K562 (cell line): Measurements from ENCODE around the gene C6orf47. TPM values are rescaled to one million over a fixed set of nuclear protein-coding genes. Genes with fewer than 3 reads are reported as not detected.

Experiments used
- CHD4 ChIP-seq: fragments of 200-600 bp; sonication (generic); IDR thresholded peaks from 3 replicates; pipeline ENCODE4 v1.6.1; 2012; ENCODE audit warnings: low read depth, mild to moderate bottlenecking, mixed read lengths, low read length, inconsistent platforms; ENCODE audit not compliant: insufficient read depth, insufficient replicate concordance, poor library complexity, severe bottlenecking
- CTCF ChIP-seq, 3 experiments: IDR thresholded peaks in 2 of 3; conservative IDR thresholded peaks in 1 of 3; 2 replicates each; pipeline ENCODE4 v1.5.1; 2011 to 2012; ENCODE audit warnings: low read length in 3 of 3, mild to moderate bottlenecking in 3 of 3, control low read depth in 2 of 3, improper control_type of control experiment in 1 of 3, inconsistent platforms in 1 of 3, low read depth in 1 of 3, mixed read lengths in 1 of 3, moderate library complexity in 1 of 3; ENCODE audit not compliant: insufficient read depth in 2 of 3
- ELF2 ChIP-seq: fragments of 250-450 bp; sonication (Bioruptor Pico); IDR thresholded peaks from 2 replicates; pipeline ENCODE4 v1.5.0; 2021; ENCODE audit warnings: mild to moderate bottlenecking
- HNRNPUL1 ChIP-seq: fragments of 200-400 bp; formaldehyde crosslinking; IDR thresholded peaks from 2 replicates; pipeline ENCODE4 v1.6.1; 2017; ENCODE audit warnings: low read length
- KHSRP ChIP-seq: fragments of 450-650 bp; IDR thresholded peaks from 2 replicates; pipeline ENCODE4 v1.6.1; 2017
- KLF1 ChIP-seq: fragments of 450-650 bp; IDR thresholded peaks from 2 replicates; pipeline ENCODE4 v1.6.1; 2016; ENCODE audit warnings: missing genetic modification characterization, missing compliant biosample characterization
- KLF10 ChIP-seq: fragments of 250-450 bp; sonication (Bioruptor Pico); IDR thresholded peaks from 2 replicates; pipeline ENCODE4 v1.6.1; 2021; ENCODE audit warnings: matching md5 sums
- MEF2D ChIP-seq: conservative IDR thresholded peaks from 2 replicates; pipeline ENCODE4 v1.6.1; 2016; ENCODE audit warnings: low read depth, missing genetic modification characterization, missing compliant biosample characterization
- MYC ChIP-seq, 2 experiments: fragments of 250-450 bp in 1 of 2; sonication (Bioruptor Pico) in 1 of 2; IDR thresholded peaks; 2 replicates each; pipeline versions ENCODE4 v1.5.1 to v1.6.1; 2012 to 2021; ENCODE audit warnings: low read depth in 2 of 2, borderline replicate concordance in 1 of 2, improper control_type of control experiment in 1 of 2, low read length in 1 of 2, mild to moderate bottlenecking in 1 of 2, moderate library complexity in 1 of 2
- OTX1 ChIP-seq: fragments of 450-650 bp; formaldehyde crosslinking; IDR thresholded peaks from 2 replicates; pipeline ENCODE4 v1.4.0; 2022; ENCODE audit warnings: mild to moderate bottlenecking
- PML ChIP-seq: IDR thresholded peaks from 2 replicates; pipeline ENCODE4 v1.6.1; 2012; ENCODE audit warnings: low read length, inconsistent platforms
- POLR2A ChIP-seq: fragments of 450-650 bp; conservative IDR thresholded peaks from 2 replicates; pipeline ENCODE4 v1.6.1; 2016
- SMAD1 ChIP-seq: fragments of 150-350 bp; IDR thresholded peaks from 2 replicates; pipeline ENCODE4 v1.6.1; 2014; ENCODE audit warnings: low read length, low read depth; ENCODE audit not compliant: partially characterized antibody
- SMAD3 ChIP-seq: fragments of 450-650 bp; formaldehyde crosslinking; conservative IDR thresholded peaks from 2 replicates; pipeline ENCODE4 v1.4.0; 2020; ENCODE audit warnings: mild to moderate bottlenecking
- SMARCB1 ChIP-seq: IDR thresholded peaks from 2 replicates; pipeline ENCODE4 v1.6.1; 2011; ENCODE audit warnings: improper control_type of control experiment, low read depth; ENCODE audit not compliant: insufficient read length
- TOE1 ChIP-seq, 2 experiments: fragments of 450-650 bp in 1 of 2; sonication (generic) in 1 of 2; formaldehyde crosslinking in 1 of 2; IDR thresholded peaks; 2 replicates each; pipeline versions ENCODE4 v1.7.1 to v1.8.0; 2016 to 2022; ENCODE audit warnings: borderline replicate concordance in 2 of 2, mild to moderate bottlenecking in 2 of 2, antibody characterized with exemption in 1 of 2, inconsistent platforms in 1 of 2, low read depth in 1 of 2, missing genetic modification reagents in 1 of 2, moderate library complexity in 1 of 2
- XRCC4 ChIP-seq: IDR thresholded peaks from one replicate; pipeline ENCODE4 v1.6.1; 2011; ENCODE audit not compliant: insufficient read depth, insufficient read length; ENCODE audit errors: extremely low read depth
- ZBTB8A ChIP-seq: fragments of 450-650 bp; IDR thresholded peaks from 2 replicates; pipeline ENCODE4 v1.6.1; 2018; ENCODE audit warnings: mild to moderate bottlenecking, moderate library complexity; ENCODE audit not compliant: partially characterized antibody
- ZNF449 ChIP-seq: fragments of 250-450 bp; sonication (Bioruptor Pico); IDR thresholded peaks from 2 replicates; pipeline ENCODE4 v1.8.0; 2022; ENCODE audit warnings: moderate library complexity, mild to moderate bottlenecking, inconsistent platforms
- ZNF507 ChIP-seq: conservative IDR thresholded peaks from 2 replicates; pipeline ENCODE4 v1.6.1; 2017; ENCODE audit warnings: missing genetic modification characterization, missing compliant biosample characterization
- ZNF639 ChIP-seq, 2 experiments: fragments of 200-800 bp in 1 of 2; sonication (Bioruptor generic) in 1 of 2; sonication (generic) in 1 of 2; formaldehyde crosslinking in 1 of 2; IDR thresholded peaks in 1 of 2; conservative IDR thresholded peaks in 1 of 2; 2 replicates each; pipeline versions ENCODE4 v1.5.0 to v1.6.1; 2016 to 2020; ENCODE audit warnings: missing compliant biosample characterization in 1 of 2, missing genetic modification characterization in 1 of 2, missing genetic modification reagents in 1 of 2
- polyA plus RNA-seq, 8 experiments: library from polyadenylated mRNA; depleted of rRNA in 4 of 8; stranded (reverse) in 5 of 8; unstranded in 3 of 8; fragments of >200 nt; fragmentation: Nextera tagmentation in 2 of 8; fragmentation: Illumina TruSeq in 1 of 8; extraction: Ambion mirVana in 2 of 8; extraction: Trizol in 1 of 8; gene quantifications; 2 replicates each; pipeline versions ENCODE4 v1.2.1 to v1.2.3, GENCODE V29; 2011 to 2014; ENCODE audit warnings: inconsistent platforms in 1 of 8, missing spikeins in 1 of 8
- total RNA-seq, 7 experiments: library from RNA; depleted of rRNA in 6 of 7; stranded (reverse); fragments of >200 nt in 6 of 7; fragmentation: Illumina TruSeq in 2 of 7; extraction: Trizol in 2 of 7; gene quantifications; 2 replicates each; pipeline versions ENCODE4 v1.2.1 to v1.2.3, GENCODE V29; 2011 to 2021; ENCODE audit warnings: low replicate concordance in 1 of 7

Gene C6orf47
- total and polyA plus RNA-seq, 9 of the 15 experiments (the other 6 are each of a cell fraction or from before 2014, with no cell fraction given): 0.14 to 43.8 (median 27.0) TPM

- TF ChIP-seq CHD4: peak; percentile 20
- TF ChIP-seq ELF2: peak; percentile 79
- TF ChIP-seq SMAD1: peak; percentile 92
- peak; percentile 66; the same call in 1 of the 2 replicates for TF ChIP-seq SMAD3 (CRISPR knock-in tag)
- peak; percentile 87; the same call in 1 of the 2 replicates for TF ChIP-seq HNRNPUL1
- no peak; the same call in none of the 2 replicates for TF ChIP-seq MEF2D (tag)
- peak; percentile 98 for TF ChIP-seq POLR2A
- TF ChIP-seq KLF10: 0 out of 2 replicates have a peak, but pooled peaks have one; percentile 9
- peak; percentile 71 for TF ChIP-seq PML
- no peak for TF ChIP-seq SMARCB1
- no peak for TF ChIP-seq ZBTB8A
- TF ChIP-seq TOE1 (IDR thresholded peaks at IDR 0.05; ENCODE audit: borderline replicate concordance): no peak
- TF ChIP-seq TOE1 (CRISPR knock-in tag; IDR thresholded peaks at IDR 0.05; ENCODE audit: borderline replicate concordance, low read depth): peak; percentile 93; the same call in 1 of the 2 replicates
- no peak for TF ChIP-seq ZNF449
- TF ChIP-seq OTX1 (CRISPR knock-in tag): peak; percentile 72
- TF ChIP-seq KHSRP: no peak
- peak; percentile 43 to 72 (median 54) for TF ChIP-seq CTCF (IDR thresholded peaks at IDR 0.05 in 2 of 3, conservative IDR thresholded peaks at IDR 0.05 in 1 of 3; ENCODE audit: insufficient read depth in 2 of 3, low read depth in 1 of 3, low read length in 3 of 3)
- peak in 1 of 2 experiments; percentile 72; a peak in 2 of 4 replicates for TF ChIP-seq ZNF639 (CRISPR knock-in tag; conservative IDR thresholded peaks at IDR 0.05 in 1 of 2, IDR thresholded peaks at IDR 0.05 in 1 of 2)
- peak; percentile 85 for TF ChIP-seq KLF1 (tag)
- no peak for TF ChIP-seq XRCC4
- TF ChIP-seq MYC (IDR thresholded peaks at IDR 0.05; ENCODE audit: low read depth, low read length): no peak
- TF ChIP-seq MYC (CRISPR knock-in tag; IDR thresholded peaks at IDR 0.05; ENCODE audit: borderline replicate concordance, low read depth): peak; percentile 82; the same call in 1 of the 2 replicates
- TF ChIP-seq ZNF507 (tag): no peak
Observed at GRCh38 chr6:31652925-31653724, 7.5 kb downstream of the C6orf47 start (continued).
